Measurements from ENCODE around the gene CCDC13. TPM values are rescaled to one million over a fixed set of nuclear protein-coding genes. Genes with fewer than 3 reads are reported as not detected.

CCDC13 gene
- total RNA-seq, 1 experiment from 2014 or later: 0.41 TPM

DNA sequence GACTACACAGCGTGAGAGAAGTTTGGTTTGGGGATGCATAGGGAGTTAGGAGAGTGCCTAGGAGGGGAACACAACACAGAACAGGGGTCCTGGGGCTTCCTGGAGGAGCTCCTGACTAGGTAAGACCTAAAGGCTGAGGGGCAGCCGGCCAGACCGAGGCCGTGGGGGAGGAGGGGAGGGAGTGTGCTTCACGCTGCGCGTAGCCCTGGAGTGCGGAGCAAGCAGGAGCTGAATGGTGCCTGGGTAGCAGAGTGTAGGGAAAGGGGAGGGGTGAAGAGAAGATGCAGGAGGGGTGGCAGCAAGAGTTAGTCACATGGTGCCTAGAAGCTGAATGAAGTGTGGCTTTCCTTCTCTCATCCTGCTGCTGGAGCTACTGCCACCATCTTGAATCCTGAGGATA is 38.0 kb downstream of the CCDC13 start:
- no peaks in the 10 kb centered on the region for H3K9me3 ChIP-seq (ENCODE audit: insufficient read depth, low read depth)
- no peaks in the 10 kb centered on the region for H3K79me2 ChIP-seq (ENCODE audit: low read depth)
- no peak overlapping the region for H3K4me2 ChIP-seq
- no peaks in the 10 kb centered on the region for H4K20me1 ChIP-seq (ENCODE audit: insufficient read depth)
- intact Hi-C loops (cut with micrococcal nuclease; ENCODE audit: unreplicated experiment): no loop called here
- ChIA-PET CTCF (no interaction called here), POLR2A (ENCODE audit: unreplicated experiment) (no interaction called here)
- no TSS peak for BruUV-seq (replicated peaks)
- no peaks in the 10 kb centered on the region for H3K4me1 ChIP-seq (replicated peaks; ENCODE audit: insufficient read depth)
- 0 out of 2 replicates have a peak, but pooled peaks cover 6% of the 10 kb centered on the region for H3K27me3 ChIP-seq (ENCODE audit: insufficient read depth, low read depth)
- TF ChIP-seq, protein P1, sequence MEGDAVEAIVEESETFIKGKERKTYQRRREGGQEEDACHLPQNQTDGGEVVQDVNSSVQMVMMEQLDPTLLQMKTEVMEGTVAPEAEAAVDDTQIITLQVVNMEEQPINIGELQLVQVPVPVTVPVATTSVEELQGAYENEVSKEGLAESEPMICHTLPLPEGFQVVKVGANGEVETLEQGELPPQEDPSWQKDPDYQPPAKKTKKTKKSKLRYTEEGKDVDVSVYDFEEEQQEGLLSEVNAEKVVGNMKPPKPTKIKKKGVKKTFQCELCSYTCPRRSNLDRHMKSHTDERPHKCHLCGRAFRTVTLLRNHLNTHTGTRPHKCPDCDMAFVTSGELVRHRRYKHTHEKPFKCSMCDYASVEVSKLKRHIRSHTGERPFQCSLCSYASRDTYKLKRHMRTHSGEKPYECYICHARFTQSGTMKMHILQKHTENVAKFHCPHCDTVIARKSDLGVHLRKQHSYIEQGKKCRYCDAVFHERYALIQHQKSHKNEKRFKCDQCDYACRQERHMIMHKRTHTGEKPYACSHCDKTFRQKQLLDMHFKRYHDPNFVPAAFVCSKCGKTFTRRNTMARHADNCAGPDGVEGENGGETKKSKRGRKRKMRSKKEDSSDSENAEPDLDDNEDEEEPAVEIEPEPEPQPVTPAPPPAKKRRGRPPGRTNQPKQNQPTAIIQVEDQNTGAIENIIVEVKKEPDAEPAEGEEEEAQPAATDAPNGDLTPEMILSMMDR (conservative IDR thresholded peaks at IDR 0.05): no peak
- no peak for TF ChIP-seq EZH2 (IDR thresholded peaks at IDR 0.05; ENCODE audit: low read depth)
- no peak overlapping the region for H3K4me3 ChIP-seq
- H3K9me2 ChIP-seq (ENCODE audit: insufficient read depth): no peaks in the 10 kb centered on the region
- H3K36me3 ChIP-seq (ENCODE audit: low read depth): no peaks in the 10 kb centered on the region
- no peaks in the 10 kb centered on the region for H3F3A ChIP-seq (ENCODE audit: insufficient read depth, low read depth)
- no peak for DNase-seq
- H3K27ac ChIP-seq: no peak overlapping the region
- no peak overlapping the region for H2AFZ ChIP-seq

DNA sequence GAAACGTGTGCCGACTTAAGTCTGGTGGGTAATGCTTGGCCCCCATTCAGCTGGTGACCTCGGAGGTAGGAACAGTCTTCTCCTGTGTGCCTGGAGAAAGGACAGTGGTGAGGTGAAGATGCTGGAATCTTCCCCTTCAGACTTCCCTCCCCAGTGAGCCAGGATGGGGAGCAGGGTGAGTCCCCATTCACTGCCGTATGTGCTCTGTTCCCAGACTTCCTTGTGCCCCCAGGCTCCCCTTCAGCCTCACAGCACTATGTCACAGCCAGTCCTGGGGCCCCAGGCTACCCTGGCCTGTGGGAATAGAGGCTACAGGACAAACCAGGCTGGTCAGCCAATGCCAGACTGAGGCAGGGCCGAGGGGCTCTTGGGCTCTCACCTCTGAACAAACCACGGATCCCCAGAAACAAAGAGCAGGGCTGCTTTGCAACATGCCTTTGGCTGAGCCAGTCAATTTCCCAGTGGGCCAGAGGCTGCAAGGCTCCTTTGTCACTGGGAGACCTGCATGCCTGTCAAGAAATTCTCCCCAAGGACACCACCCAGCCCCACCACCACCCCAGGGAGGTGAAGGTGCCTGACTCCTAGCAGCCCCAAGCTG is 38.7 kb downstream of the CCDC13 start:
- Histone ChIP-seq H3K9me2 (ENCODE audit: insufficient read depth) (no peaks in the 10 kb centered on the region), H3K4me1 (replicated peaks; ENCODE audit: insufficient read depth) (no peaks in the 10 kb centered on the region), H3K27me3 (ENCODE audit: insufficient read depth, low read depth) (0 out of 2 replicates have a peak, but pooled peaks cover 6% of the 10 kb centered on the region), H3K27ac (no peak overlapping the region), H3K36me3 (ENCODE audit: low read depth) (no peaks in the 10 kb centered on the region), H3K4me2 (no peak overlapping the region), H3K79me2 (ENCODE audit: low read depth) (no peaks in the 10 kb centered on the region), H3F3A (ENCODE audit: insufficient read depth, low read depth) (no peaks in the 10 kb centered on the region), H4K20me1 (ENCODE audit: insufficient read depth) (no peaks in the 10 kb centered on the region), H2AFZ (no peak overlapping the region), H3K9me3 (ENCODE audit: insufficient read depth, low read depth) (no peaks in the 10 kb centered on the region), H3K4me3 (no peak overlapping the region)
- TF ChIP-seq, protein P1 (conservative IDR thresholded peaks at IDR 0.05): no peak
- TF ChIP-seq EZH2 (IDR thresholded peaks at IDR 0.05; ENCODE audit: low read depth): no peak
- ChIA-PET POLR2A (ENCODE audit: unreplicated experiment) (no interaction called here), CTCF (interaction anchor here (0.6 kb wide), 1 partner anchor 10 kb away, joined by 14 read pairs; no protein-coding TSS in a partner anchor)
- intact Hi-C loops (cut with micrococcal nuclease; ENCODE audit: unreplicated experiment): no loop called here
- BruUV-seq (replicated peaks): no TSS peak
- no peak for DNase-seq

- intact Hi-C loops (cut with micrococcal nuclease; ENCODE audit: unreplicated experiment): no loop called here
- Histone ChIP-seq H3K27ac (no peak overlapping the region), H3F3A (ENCODE audit: insufficient read depth, low read depth) (no peaks in the 10 kb centered on the region), H4K20me1 (ENCODE audit: insufficient read depth) (no peaks in the 10 kb centered on the region), H3K9me2 (ENCODE audit: insufficient read depth) (no peaks in the 10 kb centered on the region), H2AFZ (no peak overlapping the region), H3K4me2 (no peak overlapping the region), H3K27me3 (ENCODE audit: insufficient read depth, low read depth) (0 out of 2 replicates have a peak, but pooled peaks cover 6% of the 10 kb centered on the region), H3K79me2 (ENCODE audit: low read depth) (no peaks in the 10 kb centered on the region), H3K9me3 (ENCODE audit: insufficient read depth, low read depth) (no peaks in the 10 kb centered on the region), H3K4me3 (no peak overlapping the region), H3K36me3 (ENCODE audit: low read depth) (no peaks in the 10 kb centered on the region), H3K4me1 (replicated peaks; ENCODE audit: insufficient read depth) (no peaks in the 10 kb centered on the region)
- BruUV-seq (replicated peaks): no TSS peak
- TF ChIP-seq, protein P1 (conservative IDR thresholded peaks at IDR 0.05): no peak
- no peak for TF ChIP-seq EZH2 (IDR thresholded peaks at IDR 0.05; ENCODE audit: low read depth)
- CTCF ChIA-PET: no interaction called here
- POLR2A ChIA-PET (ENCODE audit: unreplicated experiment): no interaction called here
- no peak for DNase-seq
These were observed 39.4 kb downstream of the CCDC13 start for GRCh38 chr3:42733501-42734262.
